ENCODE measurements around the gene CREBL2.
"Not testable (repeated sequence)": the region's sequence is repeated elsewhere in the genome, so short reads cannot be mapped to it uniquely, and the experiment has no call there.

Gene CREBL2

DNA sequence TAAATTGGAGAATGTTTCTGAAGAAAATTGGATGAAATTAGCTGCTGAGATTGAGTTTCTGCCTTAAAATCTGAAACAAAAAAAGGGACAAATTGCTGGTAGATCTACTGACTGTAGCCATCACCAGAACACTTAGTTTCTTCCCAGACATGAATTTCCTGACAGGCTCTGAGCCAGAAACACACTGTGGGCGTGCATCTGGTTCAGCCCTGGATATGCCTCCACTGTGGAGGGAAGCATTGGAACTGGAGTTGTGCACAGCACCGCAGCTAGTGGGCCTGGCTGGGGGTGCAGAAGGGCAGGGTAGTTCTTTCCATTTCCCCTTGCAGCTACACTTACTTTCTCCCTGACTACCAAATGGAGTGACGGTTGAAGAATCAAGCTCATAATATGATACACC lies 31.2 kb downstream of the CREBL2 start:
- no peak for DNase-seq

GRCh38 chr12:12645485-12645884 lies 33.8 kb downstream of the CREBL2 start:
- DNase-seq = no peak

- DNase-seq = not testable (repeated sequence)
These were observed 34.3 kb downstream of the CREBL2 start for GRCh38 chr12:12645968-12646367.

DNA sequence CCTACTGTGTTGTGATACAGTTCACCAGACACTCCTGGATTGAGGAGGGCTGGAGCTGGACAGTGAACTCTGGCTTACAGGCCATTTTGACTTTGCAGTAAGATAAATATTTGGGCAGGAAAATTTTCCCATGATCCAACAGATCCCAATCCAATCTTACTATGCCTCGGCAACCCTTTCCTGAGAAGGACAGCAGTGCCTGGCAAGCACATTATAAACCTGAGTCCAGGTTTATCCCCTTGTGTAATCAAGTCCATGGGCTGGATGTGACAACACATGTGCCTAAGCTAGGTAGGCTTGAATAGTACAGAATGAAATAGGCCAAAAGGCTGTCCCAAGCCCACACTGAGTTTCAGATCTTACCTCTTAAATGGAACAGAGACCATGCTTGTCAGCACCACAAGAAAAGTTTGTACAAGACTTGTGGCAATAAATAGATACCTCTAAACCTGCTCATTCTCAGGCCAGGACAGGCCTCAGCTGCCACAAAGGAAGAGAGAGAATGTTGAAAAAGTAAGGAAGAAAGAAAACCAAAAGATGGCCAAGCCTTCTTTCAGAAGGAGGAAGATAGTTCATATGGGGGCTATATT lies 34.9 kb downstream of the CREBL2 start:
- DNase-seq = no peak

- no peak for DNase-seq
These were observed 36.6 kb downstream of the CREBL2 start for GRCh38 chr12:12648284-12648683.

DNA sequence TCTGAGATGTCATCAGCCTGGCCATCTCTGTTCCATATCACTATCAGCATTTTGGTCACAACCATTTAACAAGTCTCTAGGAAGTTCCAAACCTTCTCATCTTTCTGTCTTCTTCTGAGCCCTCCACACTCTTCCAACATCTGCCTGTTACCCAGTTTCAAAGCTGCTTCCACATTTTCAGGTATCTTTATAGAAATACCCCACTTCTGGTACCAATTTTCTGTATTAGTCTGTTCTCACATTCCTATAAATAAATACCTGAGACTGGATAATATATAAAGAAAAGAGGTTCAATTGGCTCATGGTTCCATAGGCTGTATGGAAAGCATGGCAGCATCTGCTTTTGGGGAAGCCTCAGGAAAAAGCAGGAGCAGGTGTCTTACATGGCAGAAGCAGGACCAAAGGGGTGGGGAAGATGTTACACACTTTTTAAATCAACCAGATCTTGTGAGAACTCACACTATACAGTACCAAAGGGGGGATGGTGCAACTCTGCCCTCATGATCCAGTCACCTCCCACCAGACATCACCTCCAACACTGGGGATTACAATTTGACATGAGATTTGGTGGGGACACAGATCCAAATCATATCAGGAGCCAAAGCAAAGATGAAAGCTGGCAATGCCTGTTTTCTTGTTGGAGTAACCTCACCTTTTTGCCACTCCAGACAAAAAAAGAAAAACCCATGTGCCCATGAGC lies 37.4 kb downstream of the CREBL2 start:
- DNase-seq = no peak

DNA sequence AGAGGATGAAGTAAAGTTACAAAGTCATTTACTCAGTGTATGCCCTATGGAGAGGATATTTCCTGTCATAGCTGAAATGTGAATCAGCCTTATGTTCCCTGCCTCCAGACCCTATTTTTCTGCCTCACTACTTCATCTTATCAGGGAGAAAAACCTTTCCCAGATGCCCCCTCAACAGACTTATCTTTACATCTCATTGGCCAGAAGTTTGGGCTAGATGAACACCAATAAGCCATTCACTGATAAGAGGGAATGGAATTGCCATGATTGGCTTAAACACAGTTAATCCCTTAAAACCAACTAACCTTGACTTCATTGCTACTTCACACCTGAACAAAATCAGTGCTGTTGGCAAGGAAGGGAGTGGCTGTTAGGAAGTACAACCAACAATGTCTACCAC lies 40.1 kb downstream of the CREBL2 start:
- no peak for DNase-seq

DNA sequence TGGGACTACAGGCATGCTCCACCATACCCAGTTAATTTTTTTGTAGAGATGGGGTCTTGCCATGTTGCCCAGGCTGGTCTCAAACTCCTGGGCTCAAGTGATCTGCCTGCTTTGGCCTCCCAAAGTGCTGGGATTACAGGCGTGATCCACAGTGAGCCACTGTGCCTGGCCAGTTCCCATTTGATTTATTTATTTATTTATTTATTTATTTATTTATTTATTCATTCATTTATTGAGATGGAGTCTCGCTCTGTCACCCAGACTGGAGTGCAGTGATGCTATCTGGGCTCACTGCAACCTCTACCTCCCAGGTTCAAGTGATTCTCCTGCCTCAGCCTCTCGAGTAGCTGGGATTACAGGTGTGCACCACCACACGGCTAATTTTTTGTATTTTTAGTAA lies 41.0 kb downstream of the CREBL2 start:
- not testable (repeated sequence) for DNase-seq

GRCh38 chr12:12653922-12654321 lies 42.2 kb downstream of the CREBL2 start:
- no peak for DNase-seq

- no peak for DNase-seq
These were observed 43.2 kb downstream of the CREBL2 start for GRCh38 chr12:12654691-12655460.

GRCh38 chr12:12660201-12660600 lies 48.5 kb downstream of the CREBL2 start:
- DNase-seq = no peak

GRCh38 chr12:12661086-12661856 lies 49.6 kb downstream of the CREBL2 start:
- DNase-seq = no peak

DNA sequence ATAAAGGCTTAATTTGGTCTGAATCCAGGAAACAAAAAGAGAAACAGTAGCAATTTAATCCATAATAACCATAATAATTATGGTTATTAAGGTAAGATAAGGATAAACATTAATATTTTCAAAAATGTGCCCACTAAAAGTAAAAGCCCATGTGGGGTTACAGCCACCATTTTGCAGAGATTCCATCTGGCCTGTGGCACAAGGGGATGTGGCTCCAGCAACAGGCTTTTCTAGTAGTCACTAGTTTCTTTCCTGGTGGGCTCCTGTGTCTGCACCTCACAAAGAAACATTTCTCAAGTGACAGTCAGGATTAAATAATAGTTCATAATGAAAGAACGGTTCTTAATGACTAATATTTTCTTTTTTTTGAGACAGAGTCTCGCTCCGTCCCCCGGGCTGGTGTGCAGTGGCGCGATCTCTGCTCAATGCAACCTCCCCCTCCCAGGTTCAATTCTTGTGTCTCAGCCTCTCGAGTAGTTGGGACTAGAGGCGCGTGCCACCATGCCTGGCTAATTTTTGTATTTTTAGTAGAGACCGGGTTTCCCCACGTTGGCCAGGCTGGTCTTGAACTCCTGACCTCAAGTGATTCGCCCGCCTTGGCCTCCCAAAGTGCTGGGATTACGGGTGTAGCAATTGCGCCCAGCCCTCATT lies 52.1 kb downstream of the CREBL2 start:
- DNase-seq = no peak

DNA sequence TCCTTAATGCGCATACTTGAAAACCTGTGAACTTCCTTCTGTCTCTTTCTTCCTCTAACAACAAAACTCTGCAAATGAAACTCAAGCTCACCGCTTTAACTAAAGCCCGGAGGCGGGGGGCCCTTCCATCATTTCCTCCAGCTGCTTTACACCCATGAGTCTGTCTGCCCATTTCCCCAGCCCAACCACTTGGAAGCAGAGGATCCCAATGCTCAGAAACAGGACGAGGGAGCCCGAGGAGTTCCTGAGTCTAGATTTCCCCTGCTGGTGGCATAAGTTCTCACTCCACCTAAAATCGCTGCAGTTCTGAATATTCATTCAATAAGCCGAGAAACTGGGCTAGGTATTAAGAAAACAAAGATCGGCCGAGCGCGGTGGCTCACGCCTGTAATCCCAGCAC lies 53.5 kb downstream of the CREBL2 start:
- DNase-seq = no peak

GRCh38 chr12:12668005-12668404 lies 56.3 kb downstream of the CREBL2 start:
- no peak for DNase-seq

GRCh38 chr12:12669020-12669419 lies 57.3 kb downstream of the CREBL2 start:
- no peak for DNase-seq

DNA sequence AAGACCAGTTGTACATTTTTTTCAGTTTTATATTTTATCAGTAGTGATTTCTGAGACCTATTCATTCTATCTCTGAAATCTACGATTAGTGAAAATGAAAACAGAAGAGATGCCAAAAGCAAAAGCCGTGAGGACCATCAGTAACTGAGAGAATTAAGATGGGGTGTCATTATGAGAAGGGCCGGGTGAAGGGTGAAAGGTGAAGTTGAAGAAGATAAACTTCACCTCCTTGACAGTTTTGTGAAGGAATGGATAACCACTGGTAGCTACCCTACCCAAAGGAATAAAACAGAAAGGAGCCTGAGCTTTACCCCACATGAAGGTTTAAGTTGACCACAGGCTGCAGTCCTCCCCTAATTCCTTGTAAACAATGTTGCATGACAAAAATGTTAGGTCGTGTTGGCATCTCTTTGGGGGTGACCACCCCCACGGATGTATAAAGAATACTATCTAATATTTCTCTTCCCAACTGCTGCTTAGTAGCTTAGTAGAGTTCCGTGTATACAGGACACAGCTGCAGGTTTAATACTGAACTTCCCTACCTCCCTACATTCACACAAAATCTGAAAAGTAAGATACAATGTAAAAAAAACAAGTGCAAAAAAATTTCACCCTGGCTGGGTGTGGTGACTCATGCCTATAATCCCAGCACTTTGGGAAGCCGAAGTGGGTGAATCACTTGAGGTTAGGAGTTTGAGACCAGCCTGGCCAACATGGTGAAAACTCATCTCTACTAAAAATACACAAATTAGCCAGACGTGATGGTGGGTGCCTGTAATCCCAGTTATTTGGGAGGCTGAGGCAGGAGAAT lies 60.4 kb downstream of the CREBL2 start:
- DNase-seq = no peak

DNA sequence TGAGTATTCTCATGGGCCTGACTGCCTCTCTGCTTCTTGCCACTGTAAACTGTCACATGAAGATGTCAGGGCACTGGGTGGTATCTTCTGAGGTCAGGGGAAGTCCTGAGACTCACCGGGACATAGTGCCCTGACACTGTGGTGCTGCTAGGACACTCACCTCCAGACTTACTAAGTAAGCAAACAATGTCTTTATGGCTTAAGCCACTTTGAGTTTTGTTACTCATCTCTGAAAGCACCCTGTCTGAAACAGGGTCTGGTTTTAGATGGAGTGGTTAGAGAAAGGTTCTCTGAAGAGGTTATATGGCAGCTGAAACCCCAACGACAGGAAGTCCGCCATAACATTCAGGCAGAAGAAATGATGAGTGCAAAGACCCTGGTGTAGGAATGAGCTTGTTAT lies 61.6 kb downstream of the CREBL2 start:
- DNase-seq = no peak

DNA sequence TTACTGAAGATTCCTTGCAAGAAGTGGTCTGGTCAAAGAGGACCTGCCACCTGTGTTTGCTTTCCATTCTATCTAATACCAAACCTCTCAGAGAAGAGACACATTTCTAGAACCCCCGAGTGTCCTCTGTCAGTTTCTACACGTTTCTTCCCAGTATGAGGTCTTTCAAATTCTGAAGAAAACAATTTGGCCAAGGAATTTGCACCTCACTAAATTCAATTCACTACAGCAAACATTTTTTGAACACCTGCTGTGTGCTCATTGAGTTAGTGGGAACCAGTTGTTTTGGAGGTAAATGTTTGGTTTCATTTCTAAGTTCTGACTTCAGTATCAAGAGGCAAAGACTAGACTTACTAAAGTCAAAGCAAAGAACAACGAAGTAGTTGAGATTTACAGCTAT lies 64.9 kb downstream of the CREBL2 start:
- no peak for DNase-seq

DNA sequence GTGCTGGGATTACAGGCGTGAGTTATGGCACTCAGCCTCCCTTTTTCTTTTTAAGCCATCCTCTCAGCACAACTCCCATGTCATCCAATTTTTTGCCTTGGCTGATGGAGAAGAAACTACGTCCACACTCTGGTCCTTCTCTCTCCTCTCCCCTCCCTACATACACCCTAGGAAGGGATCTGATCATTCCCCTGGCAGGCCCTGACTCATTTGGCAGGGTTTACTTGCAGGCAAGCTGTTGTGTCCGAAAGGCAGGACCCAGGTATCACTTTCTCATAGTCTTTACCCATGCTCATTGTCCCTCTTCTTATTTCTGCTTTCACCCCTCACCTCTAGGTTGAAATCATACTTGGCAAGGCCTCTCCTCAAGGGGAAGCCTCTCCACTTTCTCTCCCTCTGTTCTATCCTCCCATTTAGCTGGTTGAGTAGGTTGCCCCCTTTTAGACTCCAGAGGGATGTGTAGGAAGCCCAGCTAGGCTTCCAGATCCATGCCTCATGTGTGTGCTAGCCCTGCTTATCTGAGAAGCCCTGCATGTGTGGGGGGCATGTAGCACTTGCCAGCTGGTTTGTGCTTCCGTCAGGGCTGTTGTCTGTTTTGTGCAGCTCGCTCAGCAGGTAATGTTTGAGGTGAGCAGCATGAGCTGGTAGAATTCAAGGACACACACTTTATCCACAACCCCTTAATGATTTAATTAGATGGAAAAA lies 69.5 kb downstream of the CREBL2 start:
- DNase-seq = no peak

DNA sequence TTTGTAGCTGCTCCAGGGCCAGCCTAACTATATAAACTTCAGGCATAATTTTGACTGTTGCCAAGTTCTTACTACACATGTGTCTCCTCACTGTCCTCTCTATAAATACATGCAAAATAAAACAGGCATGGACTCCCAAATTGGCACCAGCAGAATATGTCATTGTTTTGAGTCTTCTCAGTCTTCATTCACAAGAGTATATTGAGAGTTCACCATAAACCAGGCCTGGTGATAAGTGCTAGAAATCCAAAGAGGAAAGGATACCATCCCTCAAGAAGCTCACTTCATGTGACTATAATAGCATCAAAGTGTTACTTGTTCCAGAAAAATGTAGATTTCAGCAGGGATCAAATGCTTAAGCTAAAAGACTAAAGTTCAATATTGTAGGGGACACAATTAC lies 70.6 kb downstream of the CREBL2 start:
- DNase-seq = no peak
